OCI-LY3 (cell line): ENCODE results near the gene TECPR2.

ENCODE experiments used
- EZH2phosphoT487 ChIP-seq: fragments of 200-600 bp; shearing (Covaris generic); IDR thresholded peaks from 2 replicates; pipeline ENCODE4 v1.6.1; 2018; ENCODE audit warnings: antibody characterized with exemption, mixed run types, low read depth
- TF ChIP-seq, protein P1 (sequence below): fragments of 200-600, 300-600 bp; sonication (generic); IDR thresholded peaks from 2 replicates; pipeline ENCODE4 v1.5.1; 2014; ENCODE audit warnings: antibody characterized with exemption, low read length, low read depth

DNA sequence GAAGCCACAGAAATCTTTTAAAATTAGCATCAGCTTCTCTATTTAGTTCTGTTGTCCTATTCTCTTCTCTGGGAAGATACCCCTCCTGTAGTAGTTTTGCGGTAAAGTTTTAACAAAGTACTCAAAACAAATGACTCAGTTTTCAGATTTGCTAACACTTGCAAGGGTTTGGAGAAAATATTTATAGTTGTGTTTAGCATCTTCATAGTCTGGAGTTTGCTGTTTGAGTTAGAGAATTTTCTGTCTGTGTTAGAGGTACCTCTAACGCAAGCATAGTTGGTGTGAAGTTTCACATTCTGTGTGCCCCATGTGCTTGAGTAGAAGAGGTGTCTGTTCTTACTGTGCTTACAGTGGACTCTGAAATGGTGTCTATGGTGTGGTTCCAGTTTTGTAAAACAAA is 110.8 kb downstream of the TECPR2 start:
- TF ChIP-seq, protein P1, sequence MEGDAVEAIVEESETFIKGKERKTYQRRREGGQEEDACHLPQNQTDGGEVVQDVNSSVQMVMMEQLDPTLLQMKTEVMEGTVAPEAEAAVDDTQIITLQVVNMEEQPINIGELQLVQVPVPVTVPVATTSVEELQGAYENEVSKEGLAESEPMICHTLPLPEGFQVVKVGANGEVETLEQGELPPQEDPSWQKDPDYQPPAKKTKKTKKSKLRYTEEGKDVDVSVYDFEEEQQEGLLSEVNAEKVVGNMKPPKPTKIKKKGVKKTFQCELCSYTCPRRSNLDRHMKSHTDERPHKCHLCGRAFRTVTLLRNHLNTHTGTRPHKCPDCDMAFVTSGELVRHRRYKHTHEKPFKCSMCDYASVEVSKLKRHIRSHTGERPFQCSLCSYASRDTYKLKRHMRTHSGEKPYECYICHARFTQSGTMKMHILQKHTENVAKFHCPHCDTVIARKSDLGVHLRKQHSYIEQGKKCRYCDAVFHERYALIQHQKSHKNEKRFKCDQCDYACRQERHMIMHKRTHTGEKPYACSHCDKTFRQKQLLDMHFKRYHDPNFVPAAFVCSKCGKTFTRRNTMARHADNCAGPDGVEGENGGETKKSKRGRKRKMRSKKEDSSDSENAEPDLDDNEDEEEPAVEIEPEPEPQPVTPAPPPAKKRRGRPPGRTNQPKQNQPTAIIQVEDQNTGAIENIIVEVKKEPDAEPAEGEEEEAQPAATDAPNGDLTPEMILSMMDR: no peak
- TF ChIP-seq EZH2phosphoT487: no peak
